T-helper 2 cell treated with Interferon-gamma antibody and Interleukin-4, amounts not matched to agents 5 μg/mL and 100 μg/mL, for 36 hours (primary cell): ENCODE results near the gene TWIST1.

Experiments used
- DNase-seq: peaks from one replicate; pipeline ENCODE4 v3.0.0; 2021; ENCODE audit warnings: low spot score
- H3K27ac Mint-ChIP-seq: one replicate; pipeline ENCODE4 v1.8.0; 2021; ENCODE audit warnings: mild to moderate bottlenecking, mixed read lengths
- H3K27me3 Mint-ChIP-seq: one replicate; pipeline ENCODE4 v1.8.0; 2021; ENCODE audit warnings: low read depth, mixed read lengths
- H3K36me3 Mint-ChIP-seq: one replicate; pipeline ENCODE4 v1.8.0; 2021; ENCODE audit warnings: low read depth, mixed read lengths
- H3K4me1 Mint-ChIP-seq: one replicate; pipeline ENCODE4 v1.8.0; 2021; ENCODE audit warnings: low read depth, mixed read lengths
- H3K4me3 Mint-ChIP-seq: one replicate; pipeline ENCODE4 v1.8.0; 2022; ENCODE audit warnings: mild to moderate bottlenecking, moderate library complexity, mixed read lengths
- H3K9me3 Mint-ChIP-seq: one replicate; pipeline ENCODE4 v1.8.0; 2021; ENCODE audit warnings: mixed read lengths

Gene TWIST1

GRCh38 chr7:19107356-19108146 lies 9.9 kb downstream of the TWIST1 start:
- H3K4me3 Mint-ChIP-seq, result no peak overlapping the region
- peaks cover 4% of the 10 kb centered on the region for H3K4me1 Mint-ChIP-seq
- DNase-seq, result no peak
- H3K36me3 Mint-ChIP-seq, result no peaks in the 10 kb centered on the region
- H3K9me3 Mint-ChIP-seq, result no peaks in the 10 kb centered on the region
- H3K27me3 Mint-ChIP-seq, result peaks cover 75% of the 10 kb centered on the region
- H3K27ac Mint-ChIP-seq, result no peak overlapping the region

- Mint-ChIP-seq H3K27me3 (peaks cover 71% of the 10 kb centered on the region), H3K9me3 (no peaks in the 10 kb centered on the region), H3K36me3 (no peaks in the 10 kb centered on the region), H3K4me3 (no peak overlapping the region), H3K27ac (no peak overlapping the region), H3K4me1 (peaks cover 4% of the 10 kb centered on the region)
- DNase-seq, result no peak
These were observed 10.4 kb downstream of the TWIST1 start for GRCh38 chr7:19107081-19107355.

- Mint-ChIP-seq H3K36me3 (no peaks in the 10 kb centered on the region), H3K4me1 (peaks cover 4% of the 10 kb centered on the region), H3K27me3 (peaks cover 65% of the 10 kb centered on the region), H3K9me3 (no peaks in the 10 kb centered on the region), H3K4me3 (no peak overlapping the region), H3K27ac (no peak overlapping the region)
- no peak for DNase-seq
These were observed 11.0 kb downstream of the TWIST1 start for GRCh38 chr7:19106241-19107080.

- H3K9me3 Mint-ChIP-seq, result no peaks in the 10 kb centered on the region
- H3K4me3 Mint-ChIP-seq, result no peak overlapping the region
- H3K27ac Mint-ChIP-seq, result no peak overlapping the region
- no peak for DNase-seq
- no peaks in the 10 kb centered on the region for H3K36me3 Mint-ChIP-seq
- peaks cover 4% of the 10 kb centered on the region for H3K4me1 Mint-ChIP-seq
- peaks cover 57% of the 10 kb centered on the region for H3K27me3 Mint-ChIP-seq
These were observed 11.9 kb downstream of the TWIST1 start for GRCh38 chr7:19105546-19105945.

- Mint-ChIP-seq H3K36me3 (no peaks in the 10 kb centered on the region), H3K27ac (no peak overlapping the region), H3K4me1 (peaks cover 4% of the 10 kb centered on the region), H3K4me3 (no peak overlapping the region), H3K9me3 (no peaks in the 10 kb centered on the region), H3K27me3 (peaks cover 51% of the 10 kb centered on the region)
- DNase-seq, result no peak
These were observed 12.6 kb downstream of the TWIST1 start for GRCh38 chr7:19104811-19105210.

- no peaks in the 10 kb centered on the region for H3K36me3 Mint-ChIP-seq
- H3K27me3 Mint-ChIP-seq, result peaks cover 32% of the 10 kb centered on the region
- H3K27ac Mint-ChIP-seq, result no peak overlapping the region
- no peaks in the 10 kb centered on the region for H3K9me3 Mint-ChIP-seq
- H3K4me1 Mint-ChIP-seq, result peaks cover 2% of the 10 kb centered on the region
- DNase-seq, result no peak
- no peak overlapping the region for H3K4me3 Mint-ChIP-seq
These were observed 14.6 kb downstream of the TWIST1 start for GRCh38 chr7:19102884-19103283.

- H3K27me3 Mint-ChIP-seq, result peaks cover 25% of the 10 kb centered on the region
- H3K27ac Mint-ChIP-seq, result no peak overlapping the region
- no peaks in the 10 kb centered on the region for H3K4me1 Mint-ChIP-seq
- DNase-seq, result no peak
- H3K9me3 Mint-ChIP-seq, result no peaks in the 10 kb centered on the region
- H3K4me3 Mint-ChIP-seq, result no peak overlapping the region
- no peaks in the 10 kb centered on the region for H3K36me3 Mint-ChIP-seq
These were observed 15.5 kb downstream of the TWIST1 start for GRCh38 chr7:19101909-19102308.

- Mint-ChIP-seq H3K4me3 (no peak overlapping the region), H3K36me3 (no peaks in the 10 kb centered on the region), H3K4me1 (no peaks in the 10 kb centered on the region), H3K27ac (no peak overlapping the region), H3K27me3 (peaks cover 21% of the 10 kb centered on the region), H3K9me3 (no peaks in the 10 kb centered on the region)
- no peak for DNase-seq
These were observed 16.0 kb downstream of the TWIST1 start for GRCh38 chr7:19101472-19101871.

GRCh38 chr7:19099924-19100323 lies 17.5 kb downstream of the TWIST1 start:
- no peak overlapping the region for H3K27ac Mint-ChIP-seq
- H3K4me1 Mint-ChIP-seq, result no peaks in the 10 kb centered on the region
- DNase-seq, result no peak
- H3K9me3 Mint-ChIP-seq, result no peaks in the 10 kb centered on the region
- H3K4me3 Mint-ChIP-seq, result no peak overlapping the region
- H3K36me3 Mint-ChIP-seq, result no peaks in the 10 kb centered on the region
- H3K27me3 Mint-ChIP-seq, result peaks cover 5% of the 10 kb centered on the region

GRCh38 chr7:19099194-19099593 lies 18.2 kb downstream of the TWIST1 start:
- no peak for DNase-seq
- H3K4me1 Mint-ChIP-seq, result no peaks in the 10 kb centered on the region
- H3K4me3 Mint-ChIP-seq, result no peak overlapping the region
- peaks cover 3% of the 10 kb centered on the region for H3K27me3 Mint-ChIP-seq
- H3K27ac Mint-ChIP-seq, result no peak overlapping the region
- H3K36me3 Mint-ChIP-seq, result no peaks in the 10 kb centered on the region
- no peaks in the 10 kb centered on the region for H3K9me3 Mint-ChIP-seq

GRCh38 chr7:19098510-19098909 lies 18.9 kb downstream of the TWIST1 start:
- Mint-ChIP-seq H3K27me3 (peaks cover 3% of the 10 kb centered on the region), H3K4me3 (no peak overlapping the region), H3K36me3 (no peaks in the 10 kb centered on the region), H3K27ac (no peak overlapping the region), H3K4me1 (no peaks in the 10 kb centered on the region), H3K9me3 (no peaks in the 10 kb centered on the region)
- DNase-seq, result no peak

GRCh38 chr7:19097165-19098055 lies 20.0 kb downstream of the TWIST1 start:
- no peaks in the 10 kb centered on the region for H3K9me3 Mint-ChIP-seq
- H3K4me1 Mint-ChIP-seq, result no peaks in the 10 kb centered on the region
- no peaks in the 10 kb centered on the region for H3K36me3 Mint-ChIP-seq
- no peak overlapping the region for H3K4me3 Mint-ChIP-seq
- no peak overlapping the region for H3K27ac Mint-ChIP-seq
- DNase-seq, result no peak
- peaks cover 3% of the 10 kb centered on the region for H3K27me3 Mint-ChIP-seq

GRCh38 chr7:19095353-19095860 lies 22.0 kb downstream of the TWIST1 start:
- Mint-ChIP-seq H3K9me3 (no peaks in the 10 kb centered on the region), H3K27ac (no peak overlapping the region)

More at GRCh38 chr7:19095353-19095860, 22.0 kb downstream of the TWIST1 start:
- H3K4me3 Mint-ChIP-seq, result no peak overlapping the region
- H3K27me3 Mint-ChIP-seq, result peaks cover 3% of the 10 kb centered on the region
- H3K4me1 Mint-ChIP-seq, result no peaks in the 10 kb centered on the region
- H3K36me3 Mint-ChIP-seq, result no peaks in the 10 kb centered on the region
- no peak for DNase-seq
